GM19023 (cell line): ENCODE measurements around the gene KITLG.
"Not testable (repeated sequence)": the region's sequence is repeated elsewhere in the genome, so short reads cannot be mapped to it uniquely, and the experiment has no call there.

Source experiments
- ATAC-seq: cut with Tn5 transposase; IDR thresholded peaks from one replicate; pipeline ENCODE4 v1.9.1; 2021; ENCODE audit warnings: mild to moderate bottlenecking, moderate library complexity; ENCODE audit not compliant: unreplicated experiment

Gene KITLG

GRCh38 chr12:88576866-88577265, 3.4 kb downstream of the KITLG start:
- ATAC-seq, result no peak

GRCh38 chr12:88575361-88575970, 4.8 kb downstream of the KITLG start:
- no peak for ATAC-seq

- no peak for ATAC-seq
Measured at GRCh38 chr12:88574278-88574677, 6.0 kb downstream of the KITLG start.

- no peak for ATAC-seq
Measured at GRCh38 chr12:88573583-88573982, 6.7 kb downstream of the KITLG start.

- no peak for ATAC-seq
Measured at GRCh38 chr12:88572781-88573549, 7.3 kb downstream of the KITLG start.

GRCh38 chr12:88571543-88571942, 8.7 kb downstream of the KITLG start:
- ATAC-seq, result no peak

- ATAC-seq, result no peak
Measured at GRCh38 chr12:88570103-88570502, 10.2 kb downstream of the KITLG start.

GRCh38 chr12:88566430-88566829, 13.8 kb downstream of the KITLG start:
- no peak for ATAC-seq

- ATAC-seq, result no peak
Measured at GRCh38 chr12:88562846-88563582, 17.3 kb downstream of the KITLG start.

GRCh38 chr12:88562151-88562550, 18.1 kb downstream of the KITLG start:
- no peak for ATAC-seq

GRCh38 chr12:88559772-88560171, 20.5 kb downstream of the KITLG start:
- ATAC-seq, result no peak

GRCh38 chr12:88559199-88559598, 21.1 kb downstream of the KITLG start:
- no peak for ATAC-seq

- no peak for ATAC-seq
Measured at GRCh38 chr12:88558340-88558867, 21.9 kb downstream of the KITLG start.

- no peak for ATAC-seq
Measured at GRCh38 chr12:88556213-88556774, 24.0 kb downstream of the KITLG start.

- ATAC-seq, result no peak
Measured at GRCh38 chr12:88553941-88554658, 26.2 kb downstream of the KITLG start.

GRCh38 chr12:88552610-88553079, 27.6 kb downstream of the KITLG start:
- no peak for ATAC-seq

GRCh38 chr12:88549929-88550328, 30.3 kb downstream of the KITLG start:
- no peak for ATAC-seq

GRCh38 chr12:88547949-88548348, 32.3 kb downstream of the KITLG start:
- ATAC-seq, result not testable (repeated sequence)

- ATAC-seq, result no peak
Measured at GRCh38 chr12:88546853-88547252, 33.4 kb downstream of the KITLG start.

- ATAC-seq, result no peak
Measured at GRCh38 chr12:88546226-88546625, 34.0 kb downstream of the KITLG start.
